H1 (cell line): Measurements from ENCODE around the gene BABAM2. TPM values are rescaled to one million over a fixed set of nuclear protein-coding genes. Genes with fewer than 3 reads are reported as not detected.

ENCODE experiments used
- CTCF ChIA-PET: fragments of 300-600 bp; sonication (Branson Sonifier 250); formaldehyde crosslinking; loops from one replicate; lab custom pipeline; 2021; ENCODE audit not compliant: partially characterized antibody; lab: Charles Lee
- POLR2A ChIA-PET: fragments of 300-600 bp; sonication (Branson Sonifier 250); formaldehyde crosslinking; loops from one replicate; lab custom pipeline; 2021; ENCODE audit warnings: inconsistent platforms; ENCODE audit not compliant: partially characterized antibody; lab: Charles Lee
- DNase-seq, 2 experiments: peaks; one replicate each; pipeline versions ENCODE4 v3.0.0 to v3.0.0-alpha.2; 2010 to 2022; ENCODE audit warnings: low spot score in 2 of 2, low read depth in 1 of 2, mixed read lengths in 1 of 2
- FAIRE-seq: peaks from 2 replicates; lab custom pipeline; 2011; peaks lifted over from hg19 to GRCh38; lab: Jason Lieb, UNC
- H2AFZ ChIP-seq: 2 replicates; pipeline ENCODE4 v1.8.1; 2012; ENCODE audit warnings: low read length, inconsistent platforms
- H2AK5ac ChIP-seq: 2 replicates; pipeline ENCODE4 v1.6.1; 2013; ENCODE audit warnings: low read depth, low read length
- H2BK120ac ChIP-seq: replicated peaks from 2 replicates; pipeline ENCODE3; 2013; ENCODE audit warnings: low read depth, low read length, inconsistent platforms
- H2BK12ac ChIP-seq: 2 replicates; pipeline ENCODE4 v1.6.1; 2013; ENCODE audit warnings: low read depth, low read length
- H2BK15ac ChIP-seq: 2 replicates; pipeline ENCODE4 v1.6.1; 2013; ENCODE audit warnings: low read length
- H2BK20ac ChIP-seq: 2 replicates; pipeline ENCODE4 v1.6.1; 2013; ENCODE audit warnings: low read length
- H2BK5ac ChIP-seq: 2 replicates; pipeline ENCODE4 v1.6.1; 2013; ENCODE audit warnings: low read depth, low read length
- H3K14ac ChIP-seq: 2 replicates; pipeline ENCODE4 v1.6.1; 2013; ENCODE audit warnings: inconsistent platforms; ENCODE audit not compliant: insufficient read length
- H3K18ac ChIP-seq: 2 replicates; pipeline ENCODE4 v1.6.1; 2013; ENCODE audit warnings: low read length; ENCODE audit errors: extremely low read depth
- H3K23ac ChIP-seq: 2 replicates; pipeline ENCODE4 v1.6.1; 2013; ENCODE audit warnings: inconsistent platforms; ENCODE audit not compliant: insufficient read length
- H3K23me2 ChIP-seq: 2 replicates; pipeline ENCODE4 v1.6.1; 2013; ENCODE audit warnings: low read depth, low read length
- H3K27ac ChIP-seq: 2 replicates; pipeline ENCODE4 v1.6.1; 2011; ENCODE audit warnings: low read depth, low read length, inconsistent platforms
- H3K27me3 ChIP-seq, 4 experiments: replicated peaks in 1 of 4; 1 replicate in 1 of 4; 2 replicates in 3 of 4; pipeline versions ENCODE4 v1.6.1 to v1.8.1; 2011 to 2013; ENCODE audit warnings: low read length in 3 of 4, mild to moderate bottlenecking in 3 of 4, inconsistent platforms in 2 of 4, mixed read lengths in 2 of 4, moderate library complexity in 1 of 4; ENCODE audit not compliant: control insufficient read depth in 3 of 4, insufficient read depth in 3 of 4; ENCODE audit errors: extremely low read depth in 1 of 4
- H3K36me3 ChIP-seq, 4 experiments: 2 replicates each; pipeline versions ENCODE4 v1.6.1 to v1.8.1; 2011 to 2013; ENCODE audit warnings: mild to moderate bottlenecking in 4 of 4, low read length in 3 of 4, moderate library complexity in 2 of 4, control low read depth in 1 of 4, inconsistent platforms in 1 of 4; ENCODE audit not compliant: insufficient read depth in 4 of 4, control insufficient read depth in 2 of 4
- H3K4ac ChIP-seq: replicated peaks from 2 replicates; pipeline ENCODE3; 2013; ENCODE audit warnings: low read length, low read depth, mixed read lengths, inconsistent platforms; ENCODE audit not compliant: insufficient read length
- H3K4me1 ChIP-seq, 4 experiments: replicated peaks in 1 of 4; 1 replicate in 1 of 4; 2 replicates in 3 of 4; pipeline versions ENCODE4 v1.6.1 to v1.8.1; 2011 to 2013; ENCODE audit warnings: low read length in 3 of 4, inconsistent platforms in 2 of 4, mixed read lengths in 1 of 4; ENCODE audit not compliant: insufficient read depth in 4 of 4, control insufficient read depth in 3 of 4
- H3K4me2 ChIP-seq, 2 experiments: 2 replicates each; pipeline versions ENCODE4 v1.6.1 to v1.8.1; 2011 to 2013; ENCODE audit warnings: low read depth in 2 of 2, low read length in 2 of 2, control low read depth in 1 of 2, inconsistent platforms in 1 of 2, mild to moderate bottlenecking in 1 of 2; ENCODE audit not compliant: insufficient read depth in 1 of 2
- H3K4me3 ChIP-seq, 4 experiments: fragments of 200-600, 300-600 bp in 1 of 4; sonication (generic), shearing (Covaris generic), sonication (Bioruptor Twin) in 1 of 4; 2 replicates each; pipeline versions ENCODE4 v1.5.1 to v1.8.1; 2011 to 2016; ENCODE audit warnings: low read length in 4 of 4, low read depth in 3 of 4, control low read depth in 2 of 4, inconsistent platforms in 2 of 4, mild to moderate bottlenecking in 2 of 4, mixed read lengths in 1 of 4, moderate library complexity in 1 of 4; ENCODE audit not compliant: insufficient read depth in 2 of 4; ENCODE audit errors: extremely low read depth in 1 of 4
- H3K56ac ChIP-seq: replicated peaks from 2 replicates; pipeline ENCODE3; 2013; ENCODE audit warnings: low read depth, mild to moderate bottlenecking, mixed read lengths, low read length, inconsistent platforms; ENCODE audit not compliant: insufficient read length
- H3K79me1 ChIP-seq: 2 replicates; pipeline ENCODE4 v1.6.1; 2013; ENCODE audit warnings: low read depth, low read length, control low read depth
- H3K79me2 ChIP-seq, 2 experiments: 2 replicates each; pipeline versions ENCODE4 v1.6.1 to v1.8.1; 2012 to 2013; ENCODE audit warnings: low read length in 2 of 2, mild to moderate bottlenecking in 2 of 2, inconsistent platforms in 1 of 2; ENCODE audit not compliant: insufficient read depth in 2 of 2, control insufficient read depth in 1 of 2
- H3K9ac ChIP-seq, 4 experiments: replicated peaks in 1 of 4; 1 replicate in 1 of 4; 2 replicates in 3 of 4; pipeline versions ENCODE4 v1.6.1 to v1.8.1; 2011 to 2013; ENCODE audit warnings: low read depth in 3 of 4, low read length in 3 of 4, control low read depth in 2 of 4, mild to moderate bottlenecking in 2 of 4, moderate library complexity in 2 of 4, inconsistent platforms in 1 of 4; ENCODE audit errors: extremely low read depth in 1 of 4
- H3K9me3 ChIP-seq, 2 experiments: 2 replicates each; pipeline versions ENCODE4 v1.6.1 to v1.8.1; 2012 to 2013; ENCODE audit warnings: mild to moderate bottlenecking in 2 of 2, moderate library complexity in 2 of 2, control low read depth in 1 of 2, inconsistent platforms in 1 of 2, low read depth in 1 of 2, low read length in 1 of 2, mixed read lengths in 1 of 2; ENCODE audit not compliant: insufficient read depth in 2 of 2
- H4K20me1 ChIP-seq, 2 experiments: replicated peaks in 1 of 2; 2 replicates each; pipeline versions ENCODE3 to v1.8.1; 2011 to 2013; ENCODE audit warnings: inconsistent platforms in 2 of 2, low read length in 2 of 2, mild to moderate bottlenecking in 1 of 2; ENCODE audit not compliant: insufficient read depth in 2 of 2, control insufficient read depth in 1 of 2
- H4K5ac ChIP-seq: 2 replicates; pipeline ENCODE4 v1.6.1; 2013; ENCODE audit warnings: low read length, low read depth, mixed read lengths, inconsistent platforms; ENCODE audit not compliant: insufficient read length
- H4K8ac ChIP-seq: 2 replicates; pipeline ENCODE4 v1.8.0; 2013; ENCODE audit warnings: mild to moderate bottlenecking, moderate library complexity, low read length, inconsistent platforms; ENCODE audit not compliant: insufficient read depth; ENCODE audit errors: extremely low read depth
- H4K91ac ChIP-seq: replicated peaks from 2 replicates; pipeline ENCODE3; 2013; ENCODE audit warnings: low read length, mixed read lengths, inconsistent platforms; ENCODE audit not compliant: insufficient read length
- ASH2L ChIP-seq: fragments of 200-600, 300-600 bp; sonication (generic); IDR thresholded peaks from one replicate; pipeline ENCODE4 v1.7.1; 2017; ENCODE audit warnings: low read length
- ATF2 ChIP-seq: IDR thresholded peaks from 2 replicates; pipeline ENCODE4 v1.6.1; 2012; ENCODE audit warnings: low read length, inconsistent platforms
- BACH1 ChIP-seq: IDR thresholded peaks from 2 replicates; pipeline ENCODE4 v1.6.1; 2012; ENCODE audit warnings: low read length, improper control_type of control experiment
- CHD1 ChIP-seq: IDR thresholded peaks from 2 replicates; pipeline ENCODE4 v1.6.1; 2012; ENCODE audit warnings: low read depth, low read length, improper control_type of control experiment
- CHD2 ChIP-seq: IDR thresholded peaks from 2 replicates; pipeline ENCODE4 v1.6.1; 2012; ENCODE audit warnings: low read length, improper control_type of control experiment
- CTBP2 ChIP-seq: IDR thresholded peaks from 2 replicates; pipeline ENCODE4 v1.7.0; 2011; ENCODE audit warnings: borderline replicate concordance, mild to moderate bottlenecking, moderate library complexity, mixed read lengths, low read length; ENCODE audit not compliant: insufficient read depth, insufficient read length
- EZH2 ChIP-seq: fragments of 200-600 bp; sonication (generic); IDR thresholded peaks from 2 replicates; pipeline ENCODE4 v1.7.1; 2012; ENCODE audit warnings: low read depth, mild to moderate bottlenecking, moderate library complexity, low read length, inconsistent platforms; ENCODE audit not compliant: severe bottlenecking
- FOSL1 ChIP-seq: IDR thresholded peaks from 2 replicates; pipeline ENCODE4 v1.6.1; 2011; ENCODE audit warnings: mild to moderate bottlenecking, low read depth, low read length, moderate library complexity; ENCODE audit not compliant: insufficient read depth
- GTF2F1 ChIP-seq: IDR thresholded peaks from 2 replicates; pipeline ENCODE4 v1.6.1; 2012; ENCODE audit warnings: low read depth, low read length, improper control_type of control experiment, borderline replicate concordance
- POLR2A ChIP-seq, 2 experiments: IDR thresholded peaks; 1 replicate in 1 of 2; 2 replicates in 1 of 2; pipeline ENCODE4 v1.6.1; 2011; ENCODE audit warnings: low read depth in 2 of 2, low read length in 2 of 2, mild to moderate bottlenecking in 2 of 2; ENCODE audit errors: control extremely low read depth in 1 of 2
- POLR2AphosphoS5 ChIP-seq: IDR thresholded peaks from 2 replicates; pipeline ENCODE4 v1.6.1; 2011; ENCODE audit warnings: low read depth, low read length
- SIN3A ChIP-seq, 2 experiments: IDR thresholded peaks in 1 of 2; conservative IDR thresholded peaks in 1 of 2; 2 replicates each; pipeline ENCODE4 v1.6.1; 2011 to 2012; ENCODE audit warnings: low read length in 2 of 2, improper control_type of control experiment in 1 of 2, low read depth in 1 of 2, mild to moderate bottlenecking in 1 of 2
- WGBS, 2 experiments: shearing (Covaris generic) in 1 of 2; methylation state at CpG; one replicate each; pipeline versions ENCODE4 v1.1.6 to v1.1.7; 2013 to 2015; ENCODE audit warnings: low lambda C conversion rate in 2 of 2, mixed read lengths in 2 of 2, inconsistent platforms in 1 of 2, low coverage in 1 of 2, missing lambda C conversion rate in 1 of 2; ENCODE audit not compliant: insufficient replicate concordance in 2 of 2, insufficient coverage in 1 of 2, insufficient read length in 1 of 2; ENCODE audit errors: extremely low coverage in 1 of 2, missing lambda C conversion rate in 1 of 2; 5-methylcytosine and 5-hydroxymethylcytosine counted together
- polyA plus RNA-seq, 7 experiments: library from polyadenylated mRNA; depleted of rRNA in 3 of 7; stranded (reverse) in 5 of 7; unstranded in 2 of 7; fragments of >200 nt in 5 of 7; fragments of 200-250 nt in 2 of 7; gene quantifications; 1 replicate in 5 of 7; 2 replicates in 1 of 7; 4 replicates in 1 of 7; pipeline versions ENCODE4 v1.2.1 to v1.2.3, GENCODE V29; 2011 to 2013; ENCODE audit warnings: missing spikeins in 2 of 7, mixed read lengths in 2 of 7
- total RNA-seq: library from RNA; stranded (reverse); fragmentation: NEBNext Ultra II Directional; extraction: Animal tissue kit (Norgen Biotek cat#: 25700); gene quantifications from 2 replicates; pipeline ENCODE4 v1.2.1, GENCODE V29; 2021

BABAM2 gene
- total and polyA plus RNA-seq, 2 of the 8 experiments (the other 6 are each of a cell fraction or from before 2014, with no cell fraction given) = 15.8 to 20.9 TPM

GRCh38 chr2:28271231-28271918 lies 380.8 kb downstream of the BABAM2 start:
- 91% methylated on average over 3 of the region's 3 CpGs; no CpG with 5 or more reads in 1 of the 2 experiments for WGBS, 2 experiments
- TF ChIP-seq POLR2A (IDR thresholded peaks at IDR 0.05; ENCODE audit: control extremely low read depth in 1 of 2, low read depth in 2 of 2, low read length in 2 of 2) (no peak), EZH2 (no peak), BACH1 (no peak), ATF2 (no peak), ASH2L (no peak), GTF2F1 (no peak), CTBP2 (no peak), CHD1 (no peak), CHD2 (no peak), POLR2AphosphoS5 (no peak), SIN3A (conservative IDR thresholded peaks at IDR 0.05 in 1 of 2, IDR thresholded peaks at IDR 0.05 in 1 of 2; ENCODE audit: low read depth in 1 of 2, low read length in 2 of 2) (no peak), FOSL1 (no peak)

More at GRCh38 chr2:28271231-28271918, 380.8 kb downstream of the BABAM2 start:
- Histone ChIP-seq H2BK12ac (no peak overlapping the region), H3K23ac (no peak overlapping the region), H3K4me2 (no peak overlapping the region), H3K79me2 (no peaks in the 10 kb centered on the region), H3K4me1 (peaks cover 0 to 10% (median 8%) of the 10 kb centered on the region in 4 experiments; a peak in 5 of 7 replicates), H2BK15ac (no peak overlapping the region), H2BK20ac (no peak overlapping the region), H3K9ac (no peak overlapping the region), H2AFZ (no peak overlapping the region), H3K27ac (no peak overlapping the region), H4K8ac (no peak overlapping the region), H3K79me1 (no peaks in the 10 kb centered on the region), H3K27me3 (no peaks in the 10 kb centered on the region), H4K5ac (no peak overlapping the region), H2BK5ac (no peak overlapping the region), H3K14ac (no peak overlapping the region), H2AK5ac (no peak overlapping the region), H3K9me3 (no peaks in the 10 kb centered on the region), H3K4me3 (no peak overlapping the region), H3K36me3 (no peaks in the 10 kb centered on the region), H3K18ac (no peak overlapping the region), H2BK120ac (no peak overlapping the region), H3K4ac (no peak overlapping the region), H4K91ac (no peak overlapping the region), H3K23me2 (no peaks in the 10 kb centered on the region; the same call in 1 of the 2 replicates), H4K20me1 (no peaks in the 10 kb centered on the region), H3K56ac (no peak overlapping the region)
- FAIRE-seq (no peak), DNase-seq (no peak)
- ChIA-PET POLR2A (no interaction called here), CTCF (no interaction called here)
